ENCODE data around the gene FLNB. TPM values are rescaled to one million over a fixed set of nuclear protein-coding genes. Genes with fewer than 3 reads are reported as not detected.

Gene FLNB
- total and polyA plus RNA-seq, 2 of the 13 experiments (the other 11 are each of a cell fraction or from before 2014, with no cell fraction given), result 106 to 130 TPM

DNA sequence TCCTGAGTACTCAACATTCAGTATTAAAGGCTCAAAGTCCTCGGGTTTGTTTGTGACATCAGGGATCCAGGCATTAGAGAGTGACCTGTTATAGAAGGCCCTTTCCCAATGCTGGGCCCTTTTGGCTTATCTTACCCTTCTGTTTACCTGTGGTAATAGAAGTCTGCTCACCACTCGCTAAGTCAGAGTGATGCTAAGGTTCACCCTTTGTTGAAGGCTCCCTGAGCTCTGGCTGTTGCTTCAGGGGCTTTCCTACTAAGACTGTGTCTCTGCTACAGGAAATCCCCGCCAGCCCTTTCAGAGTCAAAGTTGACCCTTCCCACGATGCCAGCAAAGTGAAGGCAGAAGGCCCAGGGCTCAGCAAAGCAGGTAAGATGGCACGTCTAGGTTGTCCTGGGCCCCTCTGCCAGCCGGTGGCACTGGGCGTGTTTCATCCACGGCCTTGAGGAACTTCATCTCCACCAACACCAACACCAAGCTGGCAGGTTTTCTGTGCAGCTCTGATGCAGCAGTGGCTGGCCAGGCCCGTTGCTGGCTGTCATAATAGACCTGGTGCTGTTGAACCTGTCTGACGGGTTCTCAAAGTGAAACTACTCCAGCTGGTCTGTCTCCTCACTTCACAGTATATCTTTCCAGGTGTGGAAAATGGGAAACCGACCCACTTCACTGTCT is 103.4 kb downstream of the FLNB start (continued):
- no peak for TF ChIP-seq ZBTB37 (CRISPR knock-in tag; IDR thresholded peaks at IDR 0.05)
- no peak for TF ChIP-seq ZNF761 (CRISPR knock-in tag; conservative IDR thresholded peaks at IDR 0.05)
- no peak for TF ChIP-seq ARNT2 (CRISPR knock-in tag; IDR thresholded peaks at IDR 0.05; ENCODE audit: low read depth)
- TF ChIP-seq ZNF557 (CRISPR knock-in tag; IDR thresholded peaks at IDR 0.05), result no peak
- no peak for TF ChIP-seq SIX1 (CRISPR knock-in tag; IDR thresholded peaks at IDR 0.05; ENCODE audit: borderline replicate concordance)
- TF ChIP-seq ZNF34 (CRISPR knock-in tag; IDR thresholded peaks at IDR 0.05; ENCODE audit: borderline replicate concordance), result no peak
- TF ChIP-seq, protein P1, sequence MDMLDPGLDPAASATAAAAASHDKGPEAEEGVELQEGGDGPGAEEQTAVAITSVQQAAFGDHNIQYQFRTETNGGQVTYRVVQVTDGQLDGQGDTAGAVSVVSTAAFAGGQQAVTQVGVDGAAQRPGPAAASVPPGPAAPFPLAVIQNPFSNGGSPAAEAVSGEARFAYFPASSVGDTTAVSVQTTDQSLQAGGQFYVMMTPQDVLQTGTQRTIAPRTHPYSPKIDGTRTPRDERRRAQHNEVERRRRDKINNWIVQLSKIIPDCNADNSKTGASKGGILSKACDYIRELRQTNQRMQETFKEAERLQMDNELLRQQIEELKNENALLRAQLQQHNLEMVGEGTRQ (IDR thresholded peaks at IDR 0.05; ENCODE audit: low read depth, low read length), result no peak
- TF ChIP-seq, protein P1 (CRISPR knock-in tag; IDR thresholded peaks at IDR 0.05; ENCODE audit: borderline replicate concordance), result no peak
- TF ChIP-seq ATF6 (CRISPR knock-in tag; conservative IDR thresholded peaks at IDR 0.05), result no peak
- no peak for TF ChIP-seq ZBTB33 (CRISPR knock-in tag; IDR thresholded peaks at IDR 0.05)
- 0 out of 2 replicates have a peak, but pooled peaks have one; percentile 21 for TF ChIP-seq HNRNPL (IDR thresholded peaks at IDR 0.05; ENCODE audit: low read depth, low read length)
- TF ChIP-seq, protein P2, sequence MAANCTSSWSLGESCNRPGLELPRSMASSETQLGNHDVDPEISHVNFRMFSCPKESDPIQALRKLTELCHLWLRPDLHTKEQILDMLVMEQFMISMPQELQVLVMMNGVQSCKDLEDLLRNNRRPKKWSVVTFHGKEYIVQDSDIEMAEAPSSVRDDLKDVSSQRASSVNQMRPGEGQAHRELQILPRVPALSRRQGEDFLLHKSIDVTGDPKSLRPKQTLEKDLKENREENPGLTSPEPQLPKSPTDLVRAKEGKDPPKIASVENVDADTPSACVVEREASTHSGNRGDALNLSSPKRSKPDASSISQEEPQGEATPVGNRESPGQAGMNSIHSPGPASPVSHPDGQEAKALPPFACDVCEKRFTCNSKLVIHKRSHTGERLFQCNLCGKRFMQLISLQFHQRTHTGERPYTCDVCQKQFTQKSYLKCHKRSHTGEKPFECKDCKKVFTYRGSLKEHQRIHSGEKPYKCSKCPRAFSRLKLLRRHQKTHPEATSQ (CRISPR knock-in tag; IDR thresholded peaks at IDR 0.05; ENCODE audit: borderline replicate concordance), result no peak
- TF ChIP-seq ZNF512 (CRISPR knock-in tag; IDR thresholded peaks at IDR 0.05), result no peak
- TF ChIP-seq CSRNP2 (CRISPR knock-in tag; conservative IDR thresholded peaks at IDR 0.05; ENCODE audit: low read depth), result no peak
